NCI-H2081 (cell line): ENCODE measurements around the gene PAX8.
"Not testable (repeated sequence)": the region's sequence is repeated elsewhere in the genome, so short reads cannot be mapped to it uniquely, and the experiment has no call there.

Experiments
- DNase-seq, 2 experiments: peaks; one replicate each; lab custom pipeline; 2025; lab: John Stamatoyannopoulos, UW

The PAX8 gene

DNA sequence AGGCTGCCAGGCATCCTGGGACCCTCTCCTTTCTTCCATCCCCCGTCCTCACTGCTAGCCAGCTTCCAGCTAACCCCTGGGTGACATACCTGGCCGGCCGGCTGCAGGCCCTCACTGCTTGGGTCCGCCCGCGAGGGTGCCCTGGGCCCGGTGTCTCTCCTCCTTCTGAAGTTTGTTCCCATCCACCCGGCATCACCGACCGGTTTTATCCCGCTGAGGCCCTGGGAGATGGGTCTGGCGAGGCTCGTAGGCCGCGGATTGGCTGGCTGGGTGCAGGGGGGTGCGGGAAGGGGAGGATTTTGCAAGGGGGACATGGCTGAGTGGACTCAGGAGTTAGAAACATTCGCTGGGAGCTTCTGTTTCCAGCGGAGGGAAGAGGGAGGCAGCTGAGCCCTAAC is at the start of gene PAX8:
Gene PAX8 (minus strand): TSS at position 180 of the 398 bp plus-strand sequence. CDS start 527 bp downstream, outside the sequence.
- DNase-seq: no peak

DNA sequence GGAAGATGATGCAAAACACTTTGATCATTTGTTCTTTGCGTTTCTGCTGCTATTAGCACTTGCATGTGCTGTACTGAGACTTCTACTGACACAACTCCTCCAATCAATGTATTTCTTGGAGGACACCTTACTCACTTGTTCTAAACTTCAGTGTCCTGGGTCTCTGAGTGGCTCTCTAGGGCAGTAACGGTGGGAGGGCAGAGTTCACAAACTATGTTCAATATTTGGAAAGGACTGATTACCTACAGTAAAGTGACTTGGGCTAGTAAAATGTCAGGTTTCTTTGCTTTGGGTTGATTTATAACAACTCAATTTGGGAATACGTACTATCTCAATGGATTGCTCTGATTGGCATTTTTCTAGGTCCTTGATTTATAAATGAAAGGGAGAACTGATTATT is 49.3 kb upstream of the PAX8 start:
- DNase-seq: no peak

DNA sequence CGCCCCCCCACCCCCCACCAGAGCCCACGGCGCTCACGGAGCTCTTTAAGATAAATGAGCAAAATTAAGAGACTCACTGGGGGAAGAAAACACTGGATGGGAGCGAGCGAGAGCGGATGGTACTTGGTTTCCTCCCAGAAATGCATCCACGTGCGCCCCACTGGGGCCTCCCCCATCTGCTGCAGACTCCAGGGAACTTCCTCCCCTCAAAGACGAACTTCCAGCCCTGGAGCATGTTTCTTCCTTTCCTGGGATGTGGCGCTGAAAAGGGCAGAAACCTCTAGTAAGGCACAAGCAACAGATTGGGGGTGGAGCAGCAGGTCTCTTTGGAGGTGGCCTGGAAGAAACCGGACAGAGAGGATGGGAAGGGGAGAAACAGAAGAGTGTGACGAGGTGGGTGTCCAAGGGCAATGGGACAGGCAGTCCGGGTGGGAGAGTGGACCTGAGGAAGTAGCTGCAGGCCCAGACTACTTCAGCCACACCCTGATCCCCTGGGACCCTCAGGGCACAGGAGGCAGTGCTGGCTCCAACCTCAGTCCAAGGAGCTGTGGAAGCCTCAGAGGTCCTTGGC is 46.5 kb upstream of the PAX8 start:
- DNase-seq: not testable (repeated sequence)

DNA sequence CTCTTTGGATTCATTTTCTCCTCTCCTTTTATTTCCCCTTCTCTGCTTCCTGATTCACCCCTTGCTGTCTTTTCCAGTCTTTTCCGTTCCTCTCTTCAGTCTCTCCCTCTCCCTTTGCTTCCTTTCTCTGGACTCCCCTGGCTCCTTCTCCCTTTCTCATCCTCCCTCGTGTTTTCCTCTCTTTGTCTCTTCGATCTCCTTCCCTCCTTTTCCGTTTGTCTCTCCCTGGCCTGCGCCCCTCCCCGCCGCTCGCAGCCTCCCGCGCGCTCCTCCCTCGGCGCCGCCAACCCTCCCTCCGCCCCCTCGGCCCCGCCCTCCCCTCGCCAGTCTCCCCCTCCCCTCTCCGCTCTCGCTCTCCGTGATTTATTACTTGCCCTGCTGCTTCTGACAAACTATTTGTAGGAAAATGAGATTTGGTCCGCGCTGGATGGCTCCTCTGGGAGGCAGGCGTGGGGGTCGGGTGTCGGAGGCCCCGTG is 46.0 kb upstream of the PAX8 start:
- peak; percentile 63 to 66 for DNase-seq

DNA sequence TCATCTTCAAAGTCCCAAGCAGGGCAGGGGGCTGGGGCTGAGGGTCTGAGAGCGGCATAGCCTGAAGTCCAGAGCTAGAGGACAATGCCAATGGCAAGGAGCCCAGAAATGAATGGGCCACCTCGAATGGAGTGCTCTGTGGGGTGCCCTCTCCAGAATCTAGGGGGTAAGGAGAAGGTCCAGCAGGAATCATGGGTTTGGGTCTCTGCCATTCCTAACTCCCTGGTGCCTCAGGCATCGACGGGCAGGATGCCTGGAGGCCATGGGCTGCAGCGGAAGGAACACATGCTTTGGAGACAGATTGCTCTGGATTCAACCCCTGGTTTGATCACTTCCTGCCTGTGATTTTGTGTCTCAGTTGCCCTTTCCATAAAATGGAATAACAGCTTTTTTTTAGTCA is 44.4 kb upstream of the PAX8 start:
- not testable (repeated sequence) for DNase-seq

DNA sequence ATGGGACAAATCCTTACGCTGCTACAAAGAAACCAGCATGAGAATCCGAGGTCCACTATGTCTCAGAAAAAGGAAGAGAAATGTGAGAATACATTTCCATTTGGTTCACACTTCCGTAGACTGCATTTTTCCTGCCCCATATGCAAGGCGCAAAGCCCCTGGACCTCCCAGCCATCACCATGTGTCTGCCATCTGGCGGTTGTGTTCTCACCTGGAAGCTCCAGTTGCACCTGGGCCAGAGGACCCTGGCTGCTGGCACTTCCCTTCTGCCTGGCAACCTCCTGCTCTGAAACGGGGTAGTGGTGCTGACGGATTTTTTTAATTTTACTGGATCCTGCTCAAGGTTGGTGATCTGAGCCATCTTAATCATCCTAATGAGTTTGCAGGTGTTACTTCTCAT is 41.4 kb upstream of the PAX8 start:
- not testable (repeated sequence) for DNase-seq

DNA sequence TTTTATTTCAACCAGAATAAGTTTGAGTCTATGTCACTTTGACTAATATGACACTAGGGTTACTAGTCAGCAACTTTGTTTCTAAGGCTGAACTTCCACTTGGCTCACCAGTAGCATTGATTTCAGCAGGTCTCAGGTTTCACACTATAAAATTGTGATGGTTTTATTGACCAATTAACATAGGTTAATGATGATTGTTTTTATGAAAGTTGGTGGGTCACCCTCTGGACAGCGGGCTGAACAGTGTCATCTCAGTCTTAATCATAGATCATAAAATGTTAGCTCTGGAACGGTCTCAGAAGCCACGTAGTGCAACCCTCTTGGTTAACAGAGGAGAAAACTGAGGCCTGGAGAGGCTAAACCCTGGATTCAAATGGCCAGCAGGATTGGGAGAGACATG is 40.2 kb upstream of the PAX8 start:
- DNase-seq: not testable (repeated sequence)

DNA sequence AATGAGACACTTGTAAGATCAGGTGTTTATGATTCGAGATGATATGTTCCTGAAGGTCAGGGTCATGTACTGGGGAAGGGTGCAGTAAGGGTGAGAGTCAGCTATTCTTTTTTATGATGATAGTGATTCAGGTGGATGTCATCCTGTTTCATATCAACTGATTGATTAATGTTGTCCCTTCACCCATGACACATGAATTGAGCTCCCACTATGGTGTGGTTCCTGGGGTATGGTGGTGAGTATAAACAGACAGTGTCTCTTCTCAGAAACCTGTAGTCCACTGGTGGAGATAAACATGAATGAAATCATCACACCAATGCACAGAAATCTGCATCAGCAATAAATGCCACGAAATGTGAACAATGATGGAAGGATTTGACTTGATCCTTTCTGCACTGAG is 37.4 kb upstream of the PAX8 start:
- no peak for DNase-seq

DNA sequence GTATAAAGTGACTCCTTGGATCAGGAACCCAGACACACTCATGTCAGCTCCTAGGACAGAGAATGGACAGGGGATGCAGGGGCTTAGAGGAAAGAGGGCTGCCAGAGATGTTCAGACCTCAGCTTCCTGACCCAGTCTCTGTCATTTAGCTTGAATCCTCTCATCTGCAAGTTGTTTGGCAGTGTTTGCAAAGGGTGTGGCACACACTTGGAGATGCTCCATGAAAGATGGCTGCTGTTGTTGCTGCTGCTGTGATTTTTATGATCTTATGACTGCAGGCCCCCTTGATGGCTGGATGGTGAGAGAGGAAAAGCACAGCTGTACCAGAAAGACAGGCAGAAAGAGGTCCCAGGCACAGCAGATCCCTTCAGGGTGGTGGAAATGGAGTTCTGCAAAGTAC is 35.9 kb upstream of the PAX8 start:
- DNase-seq: not testable (repeated sequence)

DNA sequence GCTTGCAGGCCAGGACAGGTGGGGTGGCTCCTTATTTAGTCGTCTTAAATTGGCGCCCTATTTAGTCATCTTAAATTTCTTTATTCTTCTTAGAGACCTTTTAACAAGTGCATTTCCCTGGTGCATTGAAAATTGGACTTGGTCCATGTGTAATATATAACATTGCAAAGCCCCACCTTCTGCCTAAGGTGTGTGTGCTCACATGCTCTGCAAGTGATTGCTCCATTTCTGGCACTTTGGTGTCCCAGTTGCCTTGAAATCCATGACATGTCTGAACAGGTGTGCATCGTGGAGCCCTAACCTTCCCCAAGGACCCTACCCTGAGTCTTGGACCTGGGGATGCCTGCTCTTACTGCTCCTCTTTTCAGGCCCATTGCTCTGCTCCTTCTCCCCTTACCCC is 35.5 kb upstream of the PAX8 start:
- not testable (repeated sequence) for DNase-seq

DNA sequence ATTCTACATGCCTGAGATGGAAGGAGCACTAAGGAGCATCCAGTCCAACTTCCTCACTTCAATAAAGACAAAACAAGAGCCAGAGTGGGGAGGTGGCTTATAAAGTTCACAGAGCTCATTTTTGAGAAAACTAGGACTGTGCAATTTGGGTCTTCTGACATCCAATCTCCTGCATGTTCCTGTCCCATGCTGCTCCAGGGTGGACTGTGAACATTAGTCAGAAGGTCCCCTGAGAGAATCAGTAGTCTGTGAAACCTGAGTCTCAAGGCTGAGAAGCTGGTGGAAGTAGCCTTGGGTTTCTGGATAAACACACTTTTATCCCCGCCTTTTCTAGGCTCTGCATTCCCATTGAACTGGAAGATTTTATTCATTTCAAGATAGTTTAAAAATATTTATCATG is 33.1 kb upstream of the PAX8 start:
- DNase-seq: not testable (repeated sequence)

DNA sequence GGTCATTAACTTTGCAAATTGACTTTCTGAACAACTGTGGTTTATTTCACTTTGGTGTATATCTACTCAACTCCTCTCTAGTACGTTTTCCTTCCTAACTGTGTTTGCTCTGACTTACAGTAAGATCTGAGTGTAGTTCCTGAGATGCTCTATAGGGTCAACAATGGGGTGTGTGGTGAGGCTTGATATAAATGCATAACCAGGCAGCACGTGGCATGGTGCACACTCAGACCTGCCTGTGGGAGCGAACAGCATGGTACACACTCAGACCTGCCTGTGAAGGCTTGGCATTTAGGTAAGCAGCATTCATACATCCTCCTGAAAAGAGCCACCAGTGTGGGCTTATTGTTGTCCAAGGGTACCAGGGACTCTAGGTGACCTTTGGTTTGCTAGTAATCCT is 32.5 kb upstream of the PAX8 start:
- DNase-seq: not testable (repeated sequence)

DNA sequence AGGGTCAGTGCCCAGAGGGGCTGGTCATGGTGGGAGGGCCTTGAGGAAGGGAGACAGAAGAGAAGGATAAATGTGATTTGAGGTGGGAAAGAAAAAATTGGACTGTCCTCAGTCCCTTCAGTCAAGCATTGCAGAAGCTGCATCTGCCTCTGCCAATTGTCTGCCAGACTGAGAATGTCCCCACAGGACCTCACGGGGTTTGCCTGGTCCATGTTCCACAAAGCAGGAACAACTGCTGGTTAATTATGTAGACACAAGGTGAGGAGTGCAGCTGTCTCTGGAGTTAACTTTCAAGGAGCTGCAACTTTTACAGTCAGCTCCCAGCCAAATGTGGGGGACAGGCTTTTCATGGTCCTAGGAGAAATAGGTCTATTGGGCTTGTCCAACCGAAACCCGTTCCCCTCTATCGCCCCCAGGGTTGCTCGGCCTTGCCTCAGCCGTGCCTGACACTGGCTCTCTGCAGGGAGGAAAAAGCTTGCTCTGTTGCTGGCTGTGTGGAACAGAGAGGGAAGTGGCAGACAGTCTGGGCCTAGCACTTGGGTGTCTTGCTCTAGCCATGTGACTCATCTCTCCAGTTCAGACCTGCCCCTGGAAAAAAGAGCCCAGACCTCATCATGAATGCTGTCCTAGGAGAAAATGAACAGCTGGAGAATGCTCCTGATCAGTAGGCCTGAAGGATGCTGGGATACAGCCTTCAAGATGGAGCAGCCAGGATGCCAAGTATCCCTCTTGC is 31.1 kb upstream of the PAX8 start:
- DNase-seq: no peak

DNA sequence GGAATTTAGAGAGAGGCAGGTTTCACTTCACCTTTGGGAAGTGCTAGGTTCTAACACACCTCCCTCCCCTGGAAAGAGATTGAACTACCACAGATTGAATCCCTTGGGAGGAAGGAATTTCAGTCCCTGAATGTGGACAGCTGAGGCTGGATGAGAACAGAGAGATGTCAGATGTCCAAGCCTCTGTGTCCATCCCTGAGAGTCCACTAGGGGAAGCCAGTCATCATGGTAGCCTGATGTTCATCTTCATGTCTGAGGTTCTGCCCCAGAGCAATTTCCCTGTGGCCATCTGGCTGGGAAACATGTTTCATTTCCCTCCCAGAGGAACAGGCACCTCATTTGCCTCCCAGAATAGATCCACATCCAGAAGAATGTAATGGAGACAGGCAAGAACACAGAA is 30.1 kb upstream of the PAX8 start:
- not testable (repeated sequence) for DNase-seq

DNA sequence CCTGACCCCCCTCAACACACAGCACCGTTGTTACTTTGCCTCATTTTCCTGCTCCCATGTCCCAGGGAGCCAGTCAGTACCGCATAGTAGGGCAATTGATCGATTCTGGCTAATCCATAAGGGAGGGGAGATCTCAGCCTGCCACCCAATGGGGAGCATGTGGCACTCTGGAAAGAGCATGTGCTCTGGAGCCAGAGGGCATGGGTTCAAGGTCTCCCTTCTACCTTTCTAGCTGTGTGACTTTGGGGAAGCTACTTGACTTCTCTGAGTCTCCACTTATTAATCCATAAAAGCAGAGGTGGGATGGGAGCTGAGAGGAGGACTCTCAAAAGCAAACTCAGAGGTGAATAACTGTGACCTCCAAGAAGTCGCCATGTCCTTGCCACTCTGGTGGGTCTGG is 27.5 kb upstream of the PAX8 start:
- DNase-seq: not testable (repeated sequence)

DNA sequence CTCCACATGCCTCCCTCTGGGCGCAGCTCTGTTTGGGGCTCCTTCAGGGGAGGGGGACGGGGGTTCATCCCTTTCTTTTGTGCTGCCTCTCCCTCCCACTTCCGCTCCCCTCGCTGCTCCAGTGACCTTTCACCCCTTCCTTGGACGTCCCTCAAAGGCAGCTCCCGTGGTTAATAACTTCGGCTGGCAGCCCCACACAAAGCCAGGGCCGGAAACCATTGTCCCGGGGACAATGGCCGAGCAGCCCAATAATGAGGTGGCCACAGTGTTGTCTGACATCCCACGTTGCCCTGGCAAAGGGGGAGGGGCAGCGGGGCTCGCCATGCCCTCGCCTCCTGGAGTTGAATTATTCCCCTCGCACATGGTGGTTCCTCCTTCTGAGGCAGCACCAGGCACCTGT is 27.0 kb upstream of the PAX8 start:
- not testable (repeated sequence) for DNase-seq

DNA sequence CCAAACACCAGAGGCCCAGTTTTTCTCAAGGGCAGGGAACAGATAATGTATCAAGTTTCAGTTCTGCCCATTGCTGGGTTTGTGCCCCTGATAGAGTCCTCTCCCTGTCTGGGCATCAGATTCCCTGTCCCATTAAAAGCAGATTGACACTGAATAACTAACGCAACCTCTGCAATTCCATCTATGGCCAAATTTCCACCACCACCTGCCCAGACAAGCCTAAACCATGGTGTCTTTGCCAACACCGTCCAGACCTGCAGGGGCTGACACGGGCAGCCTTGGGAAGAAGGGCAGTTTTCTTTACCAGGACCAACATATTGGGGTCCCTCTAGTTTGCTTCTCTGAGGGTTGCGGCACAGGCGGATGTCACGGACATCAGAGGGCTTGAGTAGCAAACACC is 26.4 kb upstream of the PAX8 start:
- DNase-seq: no peak

DNA sequence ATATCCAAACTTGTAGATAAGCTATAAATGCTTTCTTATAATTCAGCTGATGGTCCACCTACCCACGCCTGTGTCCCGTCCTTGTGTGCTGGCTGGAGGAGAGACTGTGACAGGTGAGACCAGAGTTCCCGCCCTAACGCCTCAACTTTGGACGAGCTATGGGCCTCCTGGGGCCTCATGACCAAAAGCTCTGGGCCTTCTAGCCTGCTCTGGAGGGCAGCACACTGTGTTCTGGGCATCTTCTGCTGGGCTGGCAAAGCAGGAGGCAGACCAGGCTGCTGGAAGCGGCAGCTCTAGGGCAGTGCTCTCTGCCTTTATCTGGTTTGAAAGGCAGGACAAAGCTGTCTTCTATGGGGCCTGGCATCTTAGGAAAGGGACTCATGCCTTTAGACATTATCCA is 26.0 kb upstream of the PAX8 start:
- DNase-seq: no peak

DNA sequence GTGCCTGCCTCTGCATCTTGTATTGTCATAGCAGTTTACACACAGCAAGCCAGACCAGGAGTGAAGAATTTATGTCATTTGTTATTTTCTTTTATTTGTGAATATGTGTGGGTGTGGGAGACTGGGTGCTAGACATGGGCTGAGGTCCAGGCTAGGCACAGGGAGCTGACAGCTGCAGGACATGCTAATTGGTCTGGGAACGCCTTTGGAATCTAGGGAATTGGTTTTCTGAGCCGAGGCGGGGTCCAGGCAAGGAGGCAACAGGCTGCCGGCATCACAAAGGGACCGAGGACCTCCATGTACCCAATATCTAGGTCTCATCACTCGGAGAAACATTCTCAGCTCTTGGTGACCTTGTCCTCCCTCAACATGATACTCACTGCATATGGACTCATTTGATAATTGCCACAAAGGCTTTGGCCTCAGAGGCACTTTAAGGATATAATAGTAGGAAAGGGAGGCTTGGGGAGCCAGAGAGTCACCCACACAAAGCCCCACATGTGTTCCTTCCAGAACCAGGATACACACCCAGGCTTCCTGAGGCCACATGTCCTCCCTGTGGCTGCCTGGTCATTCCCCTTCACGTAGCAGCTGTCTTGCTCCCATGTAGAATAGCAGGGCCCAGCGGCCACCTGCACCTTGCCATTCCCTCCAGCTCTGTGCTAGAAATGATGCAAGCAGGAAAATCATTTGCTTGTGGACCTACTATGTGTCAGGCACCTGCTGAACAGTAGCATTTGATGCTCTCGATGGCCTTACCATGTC is 23.7 kb upstream of the PAX8 start:
- DNase-seq: not testable (repeated sequence)

DNA sequence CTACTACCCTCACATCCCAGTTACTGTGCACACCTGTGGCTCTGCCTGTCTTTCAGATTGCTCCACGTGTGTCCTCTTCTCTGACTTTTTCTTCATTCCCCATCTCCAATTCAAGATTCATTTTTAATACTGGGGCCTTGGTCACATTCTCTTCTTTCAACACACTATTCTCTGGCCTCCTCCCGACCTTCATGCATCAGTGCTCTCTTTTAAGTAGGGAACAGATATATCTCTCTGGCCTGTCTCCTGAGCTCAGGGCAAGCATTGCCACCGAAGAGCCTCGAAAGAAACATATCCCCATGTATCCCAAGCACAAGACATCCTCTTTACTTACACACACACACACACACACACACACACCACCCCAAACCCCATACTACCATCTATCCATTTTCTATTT is 21.6 kb upstream of the PAX8 start:
- DNase-seq: no peak

DNA sequence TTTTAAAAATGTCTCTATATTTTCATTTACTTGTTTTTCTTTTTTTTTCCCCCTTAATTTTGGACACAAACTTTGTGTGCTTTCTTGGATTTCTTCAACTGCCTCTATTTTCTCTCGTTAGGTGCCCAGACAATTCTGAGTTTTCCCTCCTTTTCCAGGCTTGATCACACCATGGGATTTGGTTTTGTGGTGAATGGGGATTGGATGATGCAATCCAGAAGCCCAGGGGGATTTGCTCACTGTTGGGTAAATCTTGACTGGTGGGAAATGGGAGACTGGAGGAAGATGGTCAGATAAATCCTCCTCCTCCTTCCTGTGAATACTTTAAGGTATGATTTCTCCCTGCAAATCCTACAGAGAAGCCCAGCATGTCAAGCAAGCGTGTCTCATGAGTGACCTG is 19.5 kb upstream of the PAX8 start:
- DNase-seq: no peak

DNA sequence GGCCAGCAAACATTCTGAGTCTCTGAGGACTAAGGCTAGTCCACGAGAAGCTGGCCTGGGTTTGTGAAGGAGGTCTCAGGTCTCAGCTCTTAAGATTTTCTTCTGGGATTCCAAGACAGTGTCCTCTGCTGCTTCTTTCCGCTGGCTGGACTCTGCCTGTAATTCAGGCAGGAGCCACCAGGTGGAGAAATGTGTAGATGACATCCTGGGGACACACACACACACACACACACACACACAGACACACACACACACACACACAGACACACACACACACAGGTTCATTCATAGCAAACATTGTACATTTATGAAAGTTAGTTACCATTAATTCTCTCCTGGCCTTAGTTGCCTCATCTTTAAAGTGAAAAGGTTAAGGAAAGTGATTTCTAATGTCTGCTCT is 18.9 kb upstream of the PAX8 start:
- DNase-seq: not testable (repeated sequence)

DNA sequence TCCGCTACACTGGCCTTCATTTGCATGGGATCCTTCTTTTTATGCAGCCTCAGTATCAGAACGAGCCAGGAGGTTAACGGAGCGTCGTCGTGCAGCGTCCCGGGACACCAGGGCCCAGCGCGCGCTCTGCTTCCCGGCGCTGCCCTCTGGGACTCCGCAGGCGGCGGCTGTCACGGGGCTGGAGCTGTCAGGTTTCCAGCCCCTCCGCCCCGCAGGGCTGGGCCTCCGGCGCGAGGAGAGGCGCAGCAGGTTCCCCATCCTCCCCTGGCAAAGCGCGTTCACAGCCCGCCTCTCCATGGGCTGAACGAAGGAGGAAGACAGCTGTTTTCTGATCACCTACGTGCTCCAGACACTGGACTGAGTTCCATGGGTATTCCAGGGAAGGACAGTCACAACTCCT is 12.5 kb upstream of the PAX8 start:
- DNase-seq: no peak
